SU-DHL-6 (cell line): ENCODE measurements around the gene E2F1.

Experiments
- H2AFZ ChIP-seq: fragments of 200-600 bp; sonication (generic); 2 replicates; pipeline ENCODE4 v1.6.1; 2014; ENCODE audit warnings: low read depth, mild to moderate bottlenecking, moderate library complexity, mixed read lengths, antibody characterized with exemption, low read length; ENCODE audit not compliant: severe bottlenecking
- H3F3A ChIP-seq: fragments of 200-600 bp; shearing (Covaris generic); 2 replicates; pipeline ENCODE4 v1.6.0; 2016; ENCODE audit warnings: antibody characterized with exemption, mild to moderate bottlenecking; ENCODE audit not compliant: insufficient read depth
- H3K27ac ChIP-seq: fragments of 200-600 bp; sonication (generic); 2 replicates; pipeline ENCODE4 v1.5.1; 2016; ENCODE audit warnings: low read depth, mild to moderate bottlenecking, low read length, moderate library complexity, mixed read lengths
- H3K27me3 ChIP-seq: fragments of 200-600 bp; sonication (generic), shearing (Covaris generic); 2 replicates; pipeline ENCODE4 v1.6.0; 2014; ENCODE audit warnings: mild to moderate bottlenecking, low read length
- H3K36me3 ChIP-seq: fragments of 200-600 bp; sonication (generic); 2 replicates; pipeline ENCODE4 v1.6.1; 2014; ENCODE audit warnings: mild to moderate bottlenecking, low read length, mixed read lengths
- H3K4me2 ChIP-seq: fragments of 300-600, 200-600 bp; shearing (Covaris generic), sonication (generic); 2 replicates; pipeline ENCODE4 v1.6.0; 2014; ENCODE audit warnings: low read length, low read depth, mild to moderate bottlenecking; ENCODE audit not compliant: poor library complexity, severe bottlenecking
- H3K4me3 ChIP-seq: fragments of 200-600 bp; sonication (generic); 2 replicates; pipeline ENCODE4 v1.5.1; 2014; ENCODE audit warnings: antibody characterized with exemption, low read length, mild to moderate bottlenecking, mixed read lengths; ENCODE audit not compliant: insufficient read depth, poor library complexity, severe bottlenecking
- H3K79me2 ChIP-seq: fragments of 200-600 bp; sonication (generic); 2 replicates; pipeline ENCODE4 v1.6.1; 2014; ENCODE audit warnings: mild to moderate bottlenecking, low read length, moderate library complexity; ENCODE audit not compliant: insufficient read depth
- H3K9ac ChIP-seq: fragments of 200-600 bp; sonication (generic); 2 replicates; pipeline ENCODE4 v1.7.0; 2014; ENCODE audit warnings: mild to moderate bottlenecking, low read length
- H3K9me2 ChIP-seq: fragments of 200-600 bp; sonication (generic); replicated peaks from 2 replicates; pipeline ENCODE4 v1.6.1; 2014; ENCODE audit warnings: low read length; ENCODE audit not compliant: insufficient read depth
- H3K9me3 ChIP-seq: fragments of 200-600 bp; sonication (generic); 2 replicates; pipeline ENCODE4 v1.6.1; 2014; ENCODE audit warnings: low read length, mixed read lengths; ENCODE audit not compliant: insufficient read depth
- H4K20me1 ChIP-seq: fragments of 200-600 bp; sonication (generic); 2 replicates; pipeline ENCODE4 v1.6.1; 2014; ENCODE audit warnings: low read depth, mild to moderate bottlenecking, antibody characterized with exemption, low read length, moderate library complexity, mixed read lengths
- CTCF ChIP-seq: fragments of 200-600 bp; sonication (generic); IDR thresholded peaks from one replicate; pipeline ENCODE4 v1.5.1; 2017; ENCODE audit warnings: antibody characterized with exemption, mild to moderate bottlenecking, low read length, moderate library complexity; ENCODE audit not compliant: insufficient read depth, poor library complexity, severe bottlenecking
- EZH2phosphoT487 ChIP-seq: fragments of 200-600 bp; sonication (generic), shearing (Covaris generic); conservative IDR thresholded peaks from 2 replicates; pipeline ENCODE4 v1.6.1; 2018; ENCODE audit warnings: mild to moderate bottlenecking, antibody characterized with exemption, low read length, moderate library complexity, mixed read lengths

The E2F1 gene

GRCh38 chr20:33650753-33651561 is 35.2 kb downstream of the E2F1 start:
- no peak overlapping the region for H3K27ac ChIP-seq
- no peak for TF ChIP-seq EZH2phosphoT487
- no peak for TF ChIP-seq CTCF
- no peak overlapping the region for H2AFZ ChIP-seq
- no peak overlapping the region for H3K4me2 ChIP-seq
- no peak overlapping the region for H3K4me3 ChIP-seq
- no peaks in the 10 kb centered on the region for H3K79me2 ChIP-seq
- H4K20me1 ChIP-seq: no peaks in the 10 kb centered on the region
- no peaks in the 10 kb centered on the region for H3K27me3 ChIP-seq
- H3F3A ChIP-seq: no peaks in the 10 kb centered on the region
- no peaks in the 10 kb centered on the region for H3K9me3 ChIP-seq
- no peaks in the 10 kb centered on the region for H3K36me3 ChIP-seq
- no peaks in the 10 kb centered on the region for H3K9me2 ChIP-seq
- H3K9ac ChIP-seq: no peak overlapping the region

- H3K9ac ChIP-seq: no peak overlapping the region
- no peak overlapping the region for H3K4me3 ChIP-seq
- no peaks in the 10 kb centered on the region for H3F3A ChIP-seq
- no peaks in the 10 kb centered on the region for H3K9me2 ChIP-seq
- no peak overlapping the region for H2AFZ ChIP-seq
- no peaks in the 10 kb centered on the region for H3K79me2 ChIP-seq
- H4K20me1 ChIP-seq: no peaks in the 10 kb centered on the region
- H3K4me2 ChIP-seq: no peak overlapping the region
- no peaks in the 10 kb centered on the region for H3K27me3 ChIP-seq
- no peak for TF ChIP-seq EZH2phosphoT487
- no peak for TF ChIP-seq CTCF
- H3K9me3 ChIP-seq: no peaks in the 10 kb centered on the region
- no peak overlapping the region for H3K27ac ChIP-seq
- no peaks in the 10 kb centered on the region for H3K36me3 ChIP-seq
Measured at GRCh38 chr20:33650111-33650752, 36.0 kb downstream of the E2F1 start.

DNA sequence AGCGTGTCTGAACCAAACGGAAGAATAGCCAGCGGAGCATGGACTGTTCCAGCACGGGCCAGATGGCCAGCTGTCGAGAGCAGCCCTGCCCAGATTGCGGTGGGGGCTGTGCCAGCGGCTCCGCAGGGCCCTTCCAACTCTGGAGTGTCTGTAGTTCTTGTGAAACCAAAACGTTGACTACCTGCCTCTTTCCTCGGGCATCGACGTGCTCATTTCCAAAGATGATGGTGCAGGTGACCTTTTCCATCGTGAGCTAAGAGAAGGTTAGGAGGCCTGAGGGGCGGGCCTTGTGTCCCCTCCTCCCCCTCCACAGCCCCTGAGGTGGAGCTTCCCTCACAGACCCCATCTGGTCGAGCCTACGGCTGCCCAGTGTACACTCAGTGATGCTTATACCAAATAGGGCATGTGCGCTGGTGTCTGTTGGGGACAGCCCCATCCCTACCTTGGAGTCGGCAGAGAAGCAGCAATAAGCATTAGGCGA is 36.9 kb downstream of the E2F1 start:
- no peak overlapping the region for H3K9ac ChIP-seq
- no peak overlapping the region for H3K4me2 ChIP-seq
- no peaks in the 10 kb centered on the region for H3F3A ChIP-seq
- H3K27ac ChIP-seq: no peak overlapping the region
- H3K9me2 ChIP-seq: no peaks in the 10 kb centered on the region
- no peaks in the 10 kb centered on the region for H3K27me3 ChIP-seq
- H3K36me3 ChIP-seq: no peaks in the 10 kb centered on the region
- no peak for TF ChIP-seq CTCF
- no peak for TF ChIP-seq EZH2phosphoT487
- H3K79me2 ChIP-seq: no peaks in the 10 kb centered on the region
- H3K9me3 ChIP-seq: no peaks in the 10 kb centered on the region
- H4K20me1 ChIP-seq: no peaks in the 10 kb centered on the region
- no peak overlapping the region for H3K4me3 ChIP-seq
- no peak overlapping the region for H2AFZ ChIP-seq
